ENCODE measurements around the gene MFSD11.
A peak's percentile ranks its signal among the peaks of the same experiment; 100 is the strongest.
"Not testable (repeated sequence)": the region's sequence is repeated elsewhere in the genome, so short reads cannot be mapped to it uniquely, and the experiment has no call there.

Gene MFSD11

DNA sequence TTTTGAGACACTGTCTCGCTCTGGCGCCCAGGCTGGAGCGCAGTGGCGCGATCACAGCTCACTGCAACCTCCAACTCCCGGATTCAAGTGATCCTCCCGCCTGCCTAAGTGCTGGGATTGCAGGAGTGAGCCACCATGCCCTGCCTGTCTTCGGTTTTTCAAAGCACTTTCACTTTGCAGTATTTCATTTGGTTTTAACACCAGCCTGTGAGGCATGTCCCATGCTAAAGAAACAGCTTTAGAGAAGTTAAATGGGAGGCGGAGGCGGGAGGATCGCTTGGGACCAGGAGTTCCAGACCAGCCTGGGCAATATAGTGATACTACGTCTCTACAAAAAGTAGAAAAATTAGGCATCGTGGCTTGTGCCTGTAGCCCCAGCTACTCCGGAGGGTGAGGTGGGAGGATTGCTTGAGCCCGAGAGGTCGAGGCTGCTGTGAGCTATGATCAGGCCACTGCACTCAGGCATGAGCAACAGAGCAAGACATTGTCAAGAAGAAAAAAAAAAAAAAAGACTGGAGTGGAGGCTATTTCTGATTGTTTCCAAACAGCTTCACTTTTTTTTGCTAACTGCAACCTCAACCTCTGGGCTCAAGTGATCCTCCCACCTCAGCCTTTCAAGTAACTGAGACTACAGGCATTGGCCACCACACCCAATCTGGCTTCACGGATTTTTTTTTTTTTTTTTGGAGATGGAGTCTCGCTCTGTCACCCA lies 10.0 kb upstream of the MFSD11 start:
- DNase-seq: no peak

GRCh38 chr17:76731800-76732733 lies 5.9 kb upstream of the MFSD11 start:
- not testable (repeated sequence) for DNase-seq

DNA sequence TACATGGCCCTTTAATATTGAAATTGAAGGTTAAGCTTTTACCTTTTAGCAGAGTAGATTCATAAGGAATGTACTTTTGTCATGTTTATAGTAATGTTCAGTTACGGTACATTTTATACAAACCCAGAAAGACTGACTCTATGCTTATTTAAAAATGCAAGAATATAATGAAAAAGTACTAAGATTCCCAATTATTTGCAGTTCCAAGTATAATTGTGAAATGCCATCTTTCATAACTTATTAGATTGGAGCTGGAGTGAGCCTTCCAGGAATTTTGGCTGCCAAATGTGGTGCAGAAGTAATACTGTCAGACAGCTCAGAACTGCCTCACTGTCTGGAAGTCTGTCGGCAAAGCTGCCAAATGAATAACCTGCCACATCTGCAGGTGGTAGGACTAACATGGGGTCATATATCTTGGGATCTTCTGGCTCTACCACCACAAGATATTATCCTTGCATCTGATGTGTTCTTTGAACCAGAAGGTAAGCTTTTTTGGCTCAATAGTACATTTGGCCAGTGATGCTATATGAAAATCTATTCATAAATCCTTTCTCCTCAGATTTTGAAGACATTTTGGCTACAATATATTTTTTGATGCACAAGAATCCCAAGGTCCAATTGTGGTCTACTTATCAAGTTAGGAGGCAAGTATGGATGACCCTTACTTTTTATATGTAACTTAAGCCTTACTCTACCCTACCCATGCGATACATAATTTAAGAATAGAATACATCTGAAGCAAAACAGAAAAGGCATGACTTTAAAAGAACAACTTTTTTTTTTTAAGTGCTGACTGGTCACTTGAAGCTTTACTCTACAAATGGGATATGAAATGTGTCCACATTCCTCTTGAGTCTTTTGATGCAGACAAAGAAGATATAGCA lies 4.9 kb upstream of the MFSD11 start:
- DNase-seq: no peak

DNA sequence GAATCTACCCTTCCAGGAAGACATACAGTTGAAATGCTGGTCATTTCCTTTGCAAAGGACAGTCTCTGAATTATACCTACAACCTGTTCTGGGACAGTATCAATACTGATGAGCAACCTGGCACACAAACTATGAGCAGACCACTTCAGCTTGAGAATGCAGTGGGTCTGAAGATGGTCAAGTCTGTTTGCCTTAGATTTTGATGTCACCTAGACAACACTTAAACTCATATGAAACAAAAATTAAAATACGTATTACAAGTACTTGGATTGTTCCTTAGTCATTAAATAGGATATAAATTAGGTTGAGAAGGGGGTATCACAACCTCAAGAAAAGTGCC lies 4.3 kb upstream of the MFSD11 start:
- DNase-seq: no peak

DNA sequence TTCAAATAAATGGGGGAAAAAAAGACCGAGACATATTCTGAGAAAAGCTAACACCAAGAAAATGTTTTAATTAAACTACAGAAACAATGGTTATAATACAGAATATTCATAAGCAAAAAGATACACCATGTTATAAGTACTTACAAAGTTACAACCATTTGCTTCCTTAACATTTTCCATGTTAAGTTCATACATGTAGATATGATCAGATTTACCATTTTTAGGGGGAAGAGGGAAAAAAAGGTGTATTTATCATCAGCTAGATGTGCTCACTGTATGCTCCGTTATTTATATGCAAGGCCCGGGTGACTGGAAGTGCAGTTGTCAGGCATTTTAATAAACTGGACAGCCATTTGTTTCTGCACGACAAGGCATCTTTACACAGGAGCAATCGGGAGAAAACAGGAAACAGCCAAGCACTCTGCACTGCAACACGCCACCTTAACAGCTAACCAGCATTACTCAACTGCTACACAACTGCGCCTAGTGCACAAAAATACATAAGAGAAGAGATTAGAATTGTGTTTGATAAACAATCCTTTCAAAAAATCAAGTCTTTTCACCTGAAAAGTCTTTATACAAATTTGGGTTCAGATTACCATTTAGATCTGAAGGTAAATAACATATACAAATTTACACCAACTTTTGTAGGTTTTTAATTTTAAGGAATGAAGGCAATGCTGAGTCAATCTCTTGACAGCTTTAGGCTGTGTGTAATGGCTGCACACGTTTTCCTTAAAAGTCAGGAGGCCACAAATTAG lies 3.7 kb upstream of the MFSD11 start:
- no peak for DNase-seq

DNA sequence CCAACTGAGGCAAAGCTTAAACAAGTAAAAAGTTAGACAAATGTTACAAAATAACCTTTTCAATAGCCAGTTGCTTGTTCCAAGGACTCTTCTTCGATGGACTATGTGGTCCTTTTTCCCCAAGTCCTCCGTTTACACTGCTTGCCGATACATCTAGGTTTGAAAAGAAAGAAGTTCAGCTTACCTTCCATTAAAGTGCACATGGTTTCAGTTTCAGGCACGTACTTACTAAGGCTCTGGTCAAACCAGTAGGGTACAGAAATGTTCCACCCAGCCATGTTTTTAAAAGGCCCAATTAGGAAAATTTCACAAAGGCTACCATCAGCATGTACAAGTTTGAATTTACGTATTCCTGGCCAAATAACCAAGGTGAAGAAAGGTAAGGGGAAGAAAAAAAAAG lies 2.9 kb upstream of the MFSD11 start:
- no peak for DNase-seq

DNA sequence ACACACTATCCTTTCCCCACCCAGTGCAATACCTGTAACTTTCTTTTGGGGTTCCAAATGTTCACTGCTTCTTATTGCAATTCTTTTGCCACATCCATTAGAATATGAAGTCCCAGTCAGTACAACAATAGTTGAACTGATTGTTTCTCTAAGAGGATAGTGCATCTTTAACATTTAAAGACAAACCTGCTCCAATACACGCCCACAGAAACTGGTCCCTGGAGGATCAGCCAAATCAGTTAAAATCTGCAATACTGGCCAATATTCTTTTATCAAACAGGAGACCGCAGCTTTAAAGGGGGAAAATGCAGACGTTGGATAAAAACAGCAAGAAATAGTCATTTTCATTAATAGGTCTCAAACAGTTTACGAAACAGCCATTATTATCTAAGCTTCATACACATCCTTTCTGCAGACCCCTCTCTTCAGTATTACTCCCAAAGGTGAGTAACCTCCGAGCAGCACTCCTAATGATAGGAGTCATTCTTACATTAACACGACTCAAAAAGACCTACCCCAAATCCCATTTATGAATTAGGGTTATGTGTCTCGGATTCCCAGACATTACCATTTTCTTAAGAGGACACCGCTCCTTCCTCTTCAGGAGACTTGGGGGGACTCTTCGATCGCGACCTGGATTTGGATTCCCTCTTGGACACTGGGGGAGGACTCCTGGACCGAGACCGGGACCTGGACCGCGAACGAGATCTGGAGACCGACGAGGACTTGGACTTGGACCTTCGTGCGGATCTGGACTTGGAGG lies 2.2 kb upstream of the MFSD11 start:
- DNase-seq: no peak

DNA sequence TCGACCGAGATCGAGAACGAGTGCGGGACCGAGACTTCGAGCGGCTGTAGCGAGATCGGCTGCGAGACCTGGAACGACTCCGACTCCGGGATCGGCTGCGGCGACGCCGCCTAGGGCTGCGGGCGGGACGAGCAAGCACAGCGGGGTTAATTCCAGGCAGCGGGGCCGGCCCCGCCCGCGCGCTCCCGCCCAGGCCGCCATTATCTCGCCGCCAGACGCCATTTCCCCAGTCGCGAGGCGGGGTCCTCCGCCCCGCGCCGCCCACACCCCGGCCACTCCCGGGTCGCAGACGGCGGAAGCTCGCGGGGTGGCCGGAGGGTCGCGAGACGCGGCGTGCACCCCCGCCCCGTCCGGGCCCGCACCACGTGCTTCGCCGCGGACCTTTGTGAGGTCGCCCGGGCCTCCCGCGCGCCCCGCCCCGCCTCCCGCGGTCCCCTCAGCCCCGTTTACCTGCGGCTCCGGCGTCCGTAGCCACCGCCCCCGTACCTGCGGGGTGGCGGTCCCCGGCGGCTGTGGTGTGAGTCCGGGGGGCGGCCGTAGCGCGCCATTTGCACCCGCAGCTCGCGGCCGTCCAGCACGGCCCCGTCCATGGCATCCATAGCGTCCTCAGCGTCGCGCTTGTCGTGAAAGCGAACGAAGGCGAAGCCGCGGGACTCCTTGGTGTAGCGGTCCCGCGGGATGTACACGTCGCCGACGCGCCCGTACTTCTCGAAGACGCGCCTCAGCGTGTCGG lies 1.4 kb upstream of the MFSD11 start:
- DNase-seq: no peak

DNA sequence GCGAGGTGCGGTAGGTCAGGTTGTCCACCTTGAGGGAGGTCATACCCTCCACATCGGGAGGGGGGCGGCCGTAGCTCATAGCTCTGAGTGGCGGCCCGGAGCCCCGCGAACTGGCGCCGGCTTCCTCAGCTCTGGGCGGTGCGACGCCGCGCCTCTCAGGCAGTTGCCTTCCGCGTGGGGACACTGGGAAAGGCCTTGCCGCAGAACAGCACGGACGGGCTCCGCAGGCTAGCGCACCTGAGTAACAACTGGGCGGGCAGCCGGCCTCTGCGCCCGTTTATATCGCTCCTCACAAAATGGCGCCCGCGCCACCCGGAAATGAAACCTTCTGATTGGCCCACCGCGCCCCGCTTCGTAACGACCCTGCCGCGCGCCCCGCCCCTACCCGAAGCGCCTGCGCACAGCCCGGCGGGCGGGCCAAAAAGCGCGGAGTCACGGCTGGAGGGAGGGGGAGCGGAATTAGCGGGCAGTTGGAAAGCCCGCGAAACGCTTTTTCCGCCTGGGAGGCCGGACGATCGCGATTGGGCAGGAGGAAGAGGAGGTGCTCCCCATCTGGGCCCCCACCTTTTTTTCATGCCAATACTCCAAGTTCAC lies 740 bp upstream of the MFSD11 start, which contains the start of gene SRSF2:
Gene SRSF2, minus strand, starts transcription at position 250 of the 594 bp plus-strand sequence. Its CDS starts 171 bp downstream, at position 79.
- peak; percentile 97 for DNase-seq

- DNase-seq: no peak
Measured at GRCh38 chr17:76738468-76738850, 540 bp downstream of the MFSD11 start.

- DNase-seq: not testable (repeated sequence)
Measured at GRCh38 chr17:76739568-76740115, 1.7 kb downstream of the MFSD11 start.

DNA sequence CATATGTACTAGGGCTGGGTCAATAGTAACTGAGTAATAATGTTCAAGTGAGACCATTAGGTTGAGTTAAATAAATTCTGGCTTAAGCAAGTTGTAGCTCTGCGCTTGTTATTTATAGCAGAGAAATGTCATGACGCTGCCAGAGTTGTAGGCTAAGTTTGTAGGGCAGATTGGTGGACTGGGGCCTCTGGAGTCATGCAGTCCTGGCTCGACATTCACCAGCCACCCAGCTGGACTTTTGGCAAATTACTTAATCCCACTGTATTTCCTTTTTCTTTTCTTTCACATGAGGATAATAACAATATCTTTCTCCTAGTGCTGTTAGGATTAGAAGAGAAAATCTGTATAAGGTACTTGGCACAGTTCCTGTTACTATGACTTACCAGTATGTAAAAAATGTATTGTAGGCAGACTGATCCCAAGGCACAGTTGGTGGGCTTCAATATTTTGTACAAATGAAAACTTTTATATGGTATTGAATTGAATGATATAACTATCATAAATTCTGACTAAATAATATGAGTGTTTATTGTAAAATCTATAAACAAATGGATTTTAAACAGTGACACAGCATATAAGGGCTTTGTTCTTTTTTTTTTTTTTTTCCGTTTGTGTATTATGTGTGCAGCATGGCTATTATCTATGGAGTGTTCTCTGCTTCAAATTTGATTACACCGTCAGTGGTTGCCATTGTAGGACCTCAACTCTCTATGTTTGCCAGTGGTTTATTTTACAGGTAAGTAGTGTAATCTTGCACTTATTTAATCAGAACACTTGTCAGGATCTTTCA lies 2.6 kb downstream of the MFSD11 start:
- no peak for DNase-seq

DNA sequence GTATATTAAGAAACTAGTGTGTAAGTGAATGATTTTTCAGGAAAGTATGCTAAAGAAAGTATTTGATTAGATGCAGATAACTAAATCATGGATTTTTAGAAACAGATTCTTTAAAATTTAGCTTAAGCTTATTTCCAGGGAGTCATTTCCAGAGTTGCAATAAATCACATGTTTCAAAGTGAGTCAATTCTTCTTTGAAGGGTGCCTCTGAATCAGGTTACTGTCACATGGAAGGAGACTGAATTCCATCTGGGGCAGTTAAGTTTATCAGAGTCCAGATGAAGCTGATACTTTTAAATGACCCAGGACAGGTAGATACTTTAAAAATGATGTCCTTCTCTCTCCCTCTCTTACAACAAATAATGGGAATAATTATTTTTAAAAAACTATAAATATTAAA lies 5.0 kb downstream of the MFSD11 start:
- no peak for DNase-seq

- no peak for DNase-seq
Measured at GRCh38 chr17:76744747-76745146, 6.8 kb downstream of the MFSD11 start.

- not testable (repeated sequence) for DNase-seq
Measured at GRCh38 chr17:76745785-76746184, 7.9 kb downstream of the MFSD11 start.

DNA sequence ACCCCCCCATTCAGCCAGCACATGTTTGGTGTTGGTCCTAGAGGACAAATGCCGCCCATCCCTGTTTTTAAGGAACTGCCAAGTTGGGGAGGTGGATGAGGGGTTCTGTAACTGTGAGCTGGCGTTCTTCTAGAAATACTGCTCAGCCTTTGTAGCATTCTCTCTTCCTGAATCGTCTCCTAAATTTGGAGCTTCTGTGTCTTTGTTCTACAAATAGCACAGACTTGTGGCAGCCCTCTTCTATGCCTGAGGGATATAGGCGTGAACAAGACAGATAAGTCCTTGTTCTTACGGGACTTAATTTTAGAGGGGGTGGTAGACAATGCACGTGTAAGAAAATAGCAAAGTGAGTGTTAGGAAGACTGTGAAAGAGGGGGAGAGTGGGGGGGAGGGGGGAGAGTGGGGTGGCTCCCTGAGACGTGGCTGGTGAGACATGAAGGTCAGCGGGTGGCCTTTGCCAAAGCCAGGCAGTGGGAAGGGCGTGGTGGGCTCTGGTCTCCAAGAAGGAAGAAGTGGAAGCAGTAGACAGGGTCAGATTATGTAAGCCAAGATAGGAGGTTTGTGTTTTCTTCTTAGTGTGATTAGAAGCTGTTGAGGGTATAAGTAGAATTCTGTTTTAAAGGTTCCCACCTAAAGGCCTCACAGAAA lies 9.9 kb downstream of the MFSD11 start:
- DNase-seq: no peak

GRCh38 chr17:76748657-76749056 lies 10.7 kb downstream of the MFSD11 start:
- DNase-seq: no peak

- DNase-seq: no peak
Measured at GRCh38 chr17:76751416-76751993, 13.6 kb downstream of the MFSD11 start.

All from NCI-H1048 (cell line).